NCI-H748 (cell line): Measurements from ENCODE around the gene LRCOL1.
A peak's percentile ranks its signal among the peaks of the same experiment; 100 is the strongest.

ENCODE experiments used
- DNase-seq: peaks from one replicate; lab custom pipeline; 2025; ENCODE audit not compliant: unreplicated experiment; lab: John Stamatoyannopoulos, UW

LRCOL1 gene

GRCh38 chr12:132569856-132570480 is 40.4 kb downstream of the LRCOL1 start:
- DNase-seq: no peak

GRCh38 chr12:132568826-132569480 is 41.4 kb downstream of the LRCOL1 start:
- no peak for DNase-seq

GRCh38 chr12:132568301-132568700 is 42.1 kb downstream of the LRCOL1 start:
- no peak for DNase-seq

DNA sequence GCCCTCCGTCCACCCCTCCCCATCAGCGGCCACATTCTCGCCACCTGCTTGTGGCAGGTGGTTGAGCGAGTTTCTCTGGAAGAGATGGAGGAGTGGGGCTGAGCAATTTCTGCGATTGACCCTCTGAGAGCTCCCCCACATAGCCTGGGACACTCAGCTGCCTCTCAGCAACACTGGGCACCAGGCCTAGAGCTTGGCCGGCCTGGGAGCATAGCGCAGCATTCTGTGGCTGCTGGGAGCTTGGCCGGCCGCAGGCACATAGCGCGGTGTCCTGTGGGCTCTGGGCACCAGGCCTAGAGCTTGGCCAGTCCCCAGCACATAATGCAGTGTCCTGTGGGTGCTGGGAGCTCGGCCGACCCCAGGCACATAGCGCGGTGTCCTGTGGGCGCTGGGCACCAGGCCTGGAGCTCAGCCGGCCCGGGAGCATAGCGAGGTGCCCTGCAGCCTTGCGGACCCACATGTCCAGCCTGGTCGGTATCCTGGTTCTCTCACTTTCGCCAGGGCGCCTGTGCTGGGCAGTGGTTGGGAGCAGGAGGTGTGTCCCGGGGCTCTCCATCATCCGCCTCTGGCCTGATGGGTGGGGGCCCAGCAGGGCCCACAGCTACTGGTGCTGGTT is 43.8 kb downstream of the LRCOL1 start:
- DNase-seq: no peak

DNA sequence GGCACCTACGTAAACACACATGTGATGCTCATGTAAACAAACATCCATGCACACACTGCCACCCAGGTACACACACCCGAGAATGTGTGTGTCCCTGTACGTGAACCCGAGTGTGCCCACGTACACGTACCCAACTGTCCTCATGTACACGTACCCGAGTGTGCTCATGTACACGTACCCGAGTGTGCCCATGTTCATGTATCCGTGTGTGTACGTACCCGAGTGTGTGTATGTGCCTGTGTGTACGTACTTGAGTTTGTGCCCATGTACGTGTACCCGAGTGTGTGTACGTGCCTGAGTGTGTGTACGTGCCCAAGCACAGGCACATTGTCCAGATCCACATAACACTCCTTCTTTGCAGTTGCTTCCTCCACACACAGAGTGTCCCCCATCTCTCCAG is 45.0 kb downstream of the LRCOL1 start:
- no peak for DNase-seq

GRCh38 chr12:132563911-132564310 is 46.5 kb downstream of the LRCOL1 start:
- DNase-seq: no peak

DNA sequence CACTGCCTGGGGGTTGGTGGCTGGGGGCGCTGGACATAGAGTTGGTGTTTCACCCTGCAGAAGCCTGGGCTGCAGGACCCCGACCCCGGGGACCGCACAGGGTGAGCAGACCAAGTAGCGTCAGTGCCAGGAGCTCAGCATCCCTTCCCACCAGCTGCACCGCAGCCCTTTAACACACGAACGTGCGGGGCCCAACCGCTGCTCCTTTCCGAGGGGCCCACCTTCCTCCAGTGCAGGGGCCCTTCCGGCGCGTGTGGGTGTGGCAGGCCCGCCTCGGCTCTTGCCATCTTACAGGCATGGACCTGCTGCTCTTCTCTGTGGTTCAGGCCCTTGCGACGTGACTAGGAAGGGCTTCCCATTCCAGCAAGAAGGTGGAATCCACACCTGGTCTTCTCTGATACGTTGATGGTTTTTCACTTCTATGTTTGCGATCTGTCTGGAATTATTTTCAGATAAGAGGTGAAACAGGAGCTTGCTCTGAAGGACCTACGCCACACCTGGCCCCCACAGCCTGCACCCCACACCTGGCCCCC is 47.8 kb downstream of the LRCOL1 start:
- no peak for DNase-seq

GRCh38 chr12:132561427-132562156 is 48.8 kb downstream of the LRCOL1 start:
- peak; percentile 31 for DNase-seq

- peak; percentile 91 for DNase-seq
These were observed 49.6 kb downstream of the LRCOL1 start for GRCh38 chr12:132560614-132561426.

DNA sequence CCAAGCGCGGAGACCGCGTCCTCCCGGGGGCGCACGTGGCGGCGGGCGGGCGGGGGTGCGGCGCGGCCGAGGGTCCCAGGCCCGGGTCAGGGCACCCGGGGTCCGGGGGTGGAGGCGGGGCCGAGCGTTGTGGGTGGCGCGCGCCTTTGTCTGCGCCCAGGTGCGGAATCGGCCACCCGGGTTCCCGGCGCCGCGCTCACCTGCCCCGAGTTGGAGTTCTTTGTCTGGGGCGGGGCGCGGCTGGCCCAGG is 50.1 kb downstream of the LRCOL1 start:
- peak; percentile 65 for DNase-seq

GRCh38 chr12:132559652-132560363 is 50.6 kb downstream of the LRCOL1 start:
- DNase-seq: peak; percentile 80

- DNase-seq: peak; percentile 21
These were observed 51.3 kb downstream of the LRCOL1 start for GRCh38 chr12:132558861-132559623.

DNA sequence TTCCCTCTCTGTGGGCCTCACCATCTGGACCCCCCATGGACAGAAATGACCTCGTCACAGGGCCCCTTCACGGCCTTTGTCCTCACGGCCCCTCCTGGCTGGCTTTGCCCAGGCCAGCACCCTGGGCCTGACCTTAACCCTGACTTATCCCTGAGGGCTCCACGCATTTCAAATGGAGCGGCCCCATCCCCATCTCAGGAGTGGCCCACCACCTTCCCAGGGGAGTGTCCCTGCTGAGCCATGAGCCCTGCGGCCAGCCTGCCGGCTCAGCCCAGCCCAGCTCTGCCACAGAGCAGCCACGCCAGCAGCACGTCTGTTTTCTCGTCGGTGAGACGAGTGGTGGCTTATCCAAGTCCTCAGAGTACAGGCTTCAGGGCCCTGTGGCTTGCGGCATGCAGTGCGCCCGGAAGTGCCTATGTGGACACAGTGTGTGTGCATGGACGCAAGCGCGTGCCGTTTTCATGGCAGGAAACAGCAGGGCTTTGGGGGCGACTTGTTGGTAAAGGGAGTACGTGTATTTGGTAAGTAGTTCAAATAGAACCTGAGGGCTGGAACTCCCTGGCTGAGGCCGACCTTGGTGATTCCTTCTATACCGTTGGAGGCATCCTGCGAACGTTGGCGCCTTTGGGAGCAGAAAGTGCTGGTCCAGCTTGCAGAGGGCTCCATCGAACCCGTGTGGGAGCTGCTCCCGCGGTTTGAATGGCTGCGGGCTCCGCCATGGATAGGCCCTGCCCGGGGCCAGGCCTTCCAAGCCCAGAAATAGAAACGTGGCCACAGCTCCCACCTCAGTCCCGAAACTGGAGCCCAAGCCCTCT is 52.1 kb downstream of the LRCOL1 start:
- peak; percentile 7 for DNase-seq

DNA sequence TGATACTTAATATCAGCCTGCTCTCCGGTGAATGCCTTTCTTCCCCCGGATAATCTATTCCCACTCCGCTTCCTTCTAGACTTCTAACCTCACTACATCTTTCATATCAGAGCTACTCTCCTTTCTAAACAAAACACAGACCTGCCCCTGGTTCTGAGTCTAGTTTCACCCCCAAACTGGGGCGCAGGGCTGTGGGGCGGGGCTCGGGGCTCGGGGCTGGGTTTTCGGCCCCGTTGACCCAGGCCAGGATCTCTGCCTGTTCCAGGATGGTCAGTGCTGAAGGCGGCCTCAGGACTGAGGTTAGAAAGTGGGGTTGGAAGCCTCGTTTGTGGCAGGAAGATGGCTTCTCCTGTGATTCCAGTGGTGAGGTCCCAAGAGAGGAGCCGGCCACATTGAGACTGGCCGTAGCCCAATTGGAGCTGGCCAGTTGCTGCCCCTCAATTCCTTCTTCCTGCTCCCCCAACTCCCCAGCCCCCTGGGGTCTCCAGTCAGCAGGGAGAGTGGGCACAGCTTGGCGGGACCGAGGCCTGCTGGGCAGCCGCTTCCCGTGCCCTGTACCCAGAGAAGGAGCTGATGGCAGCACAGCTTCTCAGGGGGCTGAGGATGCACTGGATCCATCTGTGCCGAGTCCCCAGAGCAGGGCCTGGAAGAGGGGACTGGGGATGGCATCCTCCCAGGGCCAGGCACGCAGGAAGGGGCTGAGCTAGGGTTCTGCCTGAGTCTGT is 52.9 kb downstream of the LRCOL1 start:
- DNase-seq: no peak

GRCh38 chr12:132556801-132557200 is 53.6 kb downstream of the LRCOL1 start:
- no peak for DNase-seq

DNA sequence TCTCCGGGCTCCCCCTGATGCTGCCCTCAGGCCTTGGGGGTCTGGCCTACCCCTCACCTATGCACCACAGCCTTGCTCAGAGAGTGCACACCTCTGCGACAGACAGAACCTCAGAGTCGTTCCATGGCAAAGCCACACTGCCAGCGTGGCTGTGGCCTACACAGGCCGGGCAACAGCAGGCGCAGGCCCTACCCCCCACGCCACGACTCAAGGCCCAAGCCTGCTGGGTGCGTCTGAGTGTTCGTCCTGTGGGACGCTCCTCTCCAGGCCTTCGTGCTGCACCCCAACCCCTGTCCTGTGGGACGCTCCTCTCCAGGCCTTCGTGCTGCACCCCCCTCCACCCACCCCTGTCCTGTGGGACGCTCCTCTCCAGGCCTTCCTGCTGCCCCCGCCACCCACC is 54.2 kb downstream of the LRCOL1 start:
- no peak for DNase-seq

- DNase-seq: no peak
These were observed 54.7 kb downstream of the LRCOL1 start for GRCh38 chr12:132555686-132556085.
